Thyroid gland (tissue), 4 donors: ENCODE measurements around the gene ARHGEF11.

ENCODE experiments used
- CTCF ChIP-seq, 6 experiments: fragments of 200-600 bp in 3 of 6; fragments of 450-650 bp in 3 of 6; sonication (generic) in 3 of 6; IDR thresholded peaks; one replicate each; pipeline ENCODE4 v1.5.1; 2016 to 2019; ENCODE audit warnings: antibody characterized with exemption in 6 of 6, mild to moderate bottlenecking in 2 of 6, inconsistent platforms in 1 of 6, moderate library complexity in 1 of 6
- POLR2A ChIP-seq, 2 donors: fragments of 450-650 bp; IDR thresholded peaks; one replicate each; pipeline ENCODE4 v1.6.1; 2017; ENCODE audit warnings: antibody characterized with exemption in 2 of 2, mild to moderate bottlenecking in 2 of 2, moderate library complexity in 1 of 2

- no peak for TF ChIP-seq POLR2A (IDR thresholded peaks at IDR 0.05)
- TF ChIP-seq CTCF (IDR thresholded peaks at IDR 0.05) = no peak
These were observed 106.7 kb downstream of the ARHGEF11 start for GRCh38 chr1:156938813-156939212.
